Uterus (tissue), 4 donors: ENCODE results near the gene GABRG3. TPM values are rescaled to one million over a fixed set of nuclear protein-coding genes. Genes with fewer than 3 reads are reported as not detected.

Experiments used
- DNase-seq, 2 donors: peaks; one replicate each; pipeline ENCODE4 v3.0.0-alpha.2; 2019 to 2020
- H3K27ac ChIP-seq, 2 donors: fragments of 200-600 bp; sonication (generic); 1 replicate in 1 of 2; 2 replicates in 1 of 2; pipeline ENCODE4 v1.5.1; 2016 to 2018
- H3K27me3 ChIP-seq, 2 donors: fragments of 200-600 bp; sonication (generic); one replicate each; pipeline ENCODE4 v1.5.1; 2018 to 2019; ENCODE audit warnings: control low read depth in 1 of 2
- H3K36me3 ChIP-seq, 2 donors: fragments of 200-600 bp; sonication (generic); one replicate each; pipeline ENCODE4 v1.5.1; 2019; ENCODE audit warnings: control low read depth in 1 of 2
- H3K4me1 ChIP-seq, 2 donors: fragments of 200-600 bp; sonication (generic); one replicate each; pipeline ENCODE4 v1.5.1; 2018 to 2019; ENCODE audit warnings: control low read depth in 1 of 2
- H3K4me3 ChIP-seq, 2 donors: fragments of 200-600 bp; sonication (generic); 1 replicate in 1 of 2; 2 replicates in 1 of 2; pipeline ENCODE4 v1.5.1; 2018 to 2019; ENCODE audit warnings: mild to moderate bottlenecking in 1 of 2
- H3K9me3 ChIP-seq, 2 donors: fragments of 200-600 bp; sonication (generic); one replicate each; pipeline ENCODE4 v1.5.1; 2019; ENCODE audit warnings: control low read depth in 1 of 2
- CTCF ChIP-seq, 4 experiments: fragments of 200-600 bp in 2 of 4; fragments of 450-650 bp in 2 of 4; sonication (generic) in 2 of 4; IDR thresholded peaks; one replicate each; pipeline ENCODE4 v1.5.1; 2016 to 2019; ENCODE audit warnings: antibody characterized with exemption in 4 of 4, mild to moderate bottlenecking in 2 of 4, moderate library complexity in 1 of 4
- POLR2A ChIP-seq, 2 donors: fragments of 450-650 bp; IDR thresholded peaks; one replicate each; pipeline ENCODE4 v1.6.1; 2016; ENCODE audit warnings: antibody characterized with exemption in 2 of 2, mild to moderate bottlenecking in 1 of 2, moderate library complexity in 1 of 2
- intact Hi-C: fragments of 100-400 bp; cut with DNase I; formaldehyde crosslinking; loops from one replicate; pipeline ENCODE4 v1.15.1; 2023; ENCODE audit warnings: low total_unique reads
- total RNA-seq, 4 donors: library from RNA; depleted of rRNA in 3 of 4; stranded (reverse); fragments of >200 nt in 3 of 4; gene quantifications; one replicate each; pipeline versions ENCODE4 v1.1.0 to v1.2.4, GENCODE V29; 2014 to 2023
- donor health status: DM: yes; HTN: yes; CAD: no.

The GABRG3 gene
- total RNA-seq, 4 donors from 2014 or later, result 3.0 TPM; not detected in 3

- TF ChIP-seq CTCF (IDR thresholded peaks at IDR 0.05), result no peak
- no peak overlapping the region for H3K27ac ChIP-seq
- intact Hi-C loops, result no loop called here
- no peaks in the 10 kb centered on the region for H3K27me3 ChIP-seq
- H3K4me1 ChIP-seq, result no peaks in the 10 kb centered on the region
- H3K9me3 ChIP-seq, result no peaks in the 10 kb centered on the region
- no peak for DNase-seq
- no peaks in the 10 kb centered on the region for H3K36me3 ChIP-seq
- H3K4me3 ChIP-seq, result no peak overlapping the region
Measured at GRCh38 chr15:27121672-27122071, 150.7 kb downstream of the GABRG3 start.

- TF ChIP-seq CTCF (IDR thresholded peaks at IDR 0.05), result no peak
- no peak for TF ChIP-seq POLR2A (IDR thresholded peaks at IDR 0.05)
- H3K4me1 ChIP-seq, result no peaks in the 10 kb centered on the region
- intact Hi-C loops, result no loop called here
- H3K36me3 ChIP-seq, result no peaks in the 10 kb centered on the region
- no peaks in the 10 kb centered on the region for H3K9me3 ChIP-seq
- no peaks in the 10 kb centered on the region for H3K27me3 ChIP-seq
- no peak overlapping the region for H3K4me3 ChIP-seq
- H3K27ac ChIP-seq, result no peak overlapping the region
- no peak for DNase-seq
Measured at GRCh38 chr15:27123291-27123690, 152.3 kb downstream of the GABRG3 start.

- Histone ChIP-seq H3K27me3 (no peaks in the 10 kb centered on the region), H3K4me1 (no peaks in the 10 kb centered on the region), H3K4me3 (no peak overlapping the region), H3K36me3 (no peaks in the 10 kb centered on the region), H3K27ac (no peak overlapping the region), H3K9me3 (no peaks in the 10 kb centered on the region)
- TF ChIP-seq CTCF (IDR thresholded peaks at IDR 0.05), result no peak
- no peak for TF ChIP-seq POLR2A (IDR thresholded peaks at IDR 0.05)
- intact Hi-C loops, result no loop called here
- no peak for DNase-seq
Measured at GRCh38 chr15:27123808-27124207, 152.8 kb downstream of the GABRG3 start.

- no peak for DNase-seq
- H3K27ac ChIP-seq, result no peak overlapping the region
Measured at GRCh38 chr15:27124287-27124871, 153.4 kb downstream of the GABRG3 start.

GRCh38 chr15:27125185-27125584 lies 154.2 kb downstream of the GABRG3 start:
- H3K27ac ChIP-seq, result no peak overlapping the region
- no peaks in the 10 kb centered on the region for H3K4me1 ChIP-seq
- no peak for TF ChIP-seq POLR2A (IDR thresholded peaks at IDR 0.05)
- TF ChIP-seq CTCF (IDR thresholded peaks at IDR 0.05), result no peak
- H3K9me3 ChIP-seq, result no peaks in the 10 kb centered on the region
- H3K4me3 ChIP-seq, result no peak overlapping the region
- no peak for DNase-seq
- intact Hi-C loops, result no loop called here
- no peaks in the 10 kb centered on the region for H3K27me3 ChIP-seq
- no peaks in the 10 kb centered on the region for H3K36me3 ChIP-seq

More at GRCh38 chr15:27124287-27124871, 153.4 kb downstream of the GABRG3 start:
- intact Hi-C loops, result no loop called here
- Histone ChIP-seq H3K9me3 (no peaks in the 10 kb centered on the region), H3K27me3 (no peaks in the 10 kb centered on the region), H3K4me1 (no peaks in the 10 kb centered on the region), H3K36me3 (no peaks in the 10 kb centered on the region), H3K4me3 (no peak overlapping the region)
- TF ChIP-seq POLR2A (IDR thresholded peaks at IDR 0.05) (no peak), CTCF (IDR thresholded peaks at IDR 0.05) (no peak)
